HG02981 (cell line): ENCODE results near the gene CADM2.

Experiments used
- ATAC-seq: cut with Tn5 transposase; IDR thresholded peaks from one replicate; pipeline ENCODE4 v1.9.1; 2021; ENCODE audit warnings: mild to moderate bottlenecking, moderate library complexity; ENCODE audit not compliant: unreplicated experiment

CADM2 gene

DNA sequence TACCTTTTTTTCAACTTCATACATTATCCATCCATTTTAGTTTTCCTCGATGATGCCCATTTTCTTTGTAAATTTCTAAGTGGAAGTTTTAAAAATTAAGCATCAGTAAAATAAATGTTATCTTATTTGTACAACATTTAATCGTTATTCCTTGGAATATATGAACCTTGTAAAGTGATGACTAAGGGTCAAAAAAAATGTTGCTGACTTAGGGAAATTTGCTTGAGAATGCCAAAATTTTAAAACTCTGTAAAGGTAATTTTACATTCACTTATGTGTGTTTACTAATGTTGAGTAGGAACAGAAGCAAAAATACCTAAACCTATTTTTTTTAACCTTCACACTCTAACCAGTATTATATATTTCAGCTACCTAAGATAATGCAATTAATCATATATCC, 1115.0 kb downstream of the CADM2 start:
- ATAC-seq, result no peak

DNA sequence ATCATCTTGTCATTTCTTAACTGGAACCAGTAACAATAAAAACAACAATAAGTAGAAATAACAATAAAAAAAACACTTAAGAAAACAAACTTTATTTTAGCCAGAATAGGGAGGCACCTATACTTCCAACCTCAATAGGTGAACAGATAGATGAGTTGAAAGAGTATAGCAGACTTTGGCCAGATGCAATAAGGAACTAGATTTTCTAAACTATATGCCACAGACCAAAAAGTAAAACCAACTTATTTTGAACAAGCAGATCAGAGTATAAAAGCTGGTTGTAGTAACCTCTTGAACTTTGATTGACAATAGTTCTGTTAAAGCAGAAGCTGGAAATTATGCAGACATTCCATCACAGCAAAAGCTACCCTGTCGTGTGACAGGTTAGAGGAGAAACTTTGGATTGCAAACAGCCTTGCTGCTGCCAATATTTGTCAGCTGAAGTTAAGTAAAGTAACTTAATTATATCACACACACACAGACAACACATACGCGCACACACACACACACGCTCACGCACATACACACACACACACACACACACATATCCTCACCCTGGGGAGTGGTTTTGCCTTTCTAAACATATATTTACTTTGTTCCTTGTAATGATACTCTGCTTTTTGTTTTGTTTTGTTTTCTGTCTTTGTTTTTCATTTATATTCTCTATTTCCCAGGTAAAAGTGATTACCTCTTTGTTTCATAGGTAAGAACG, 1128.5 kb downstream of the CADM2 start:
- no peak for ATAC-seq

DNA sequence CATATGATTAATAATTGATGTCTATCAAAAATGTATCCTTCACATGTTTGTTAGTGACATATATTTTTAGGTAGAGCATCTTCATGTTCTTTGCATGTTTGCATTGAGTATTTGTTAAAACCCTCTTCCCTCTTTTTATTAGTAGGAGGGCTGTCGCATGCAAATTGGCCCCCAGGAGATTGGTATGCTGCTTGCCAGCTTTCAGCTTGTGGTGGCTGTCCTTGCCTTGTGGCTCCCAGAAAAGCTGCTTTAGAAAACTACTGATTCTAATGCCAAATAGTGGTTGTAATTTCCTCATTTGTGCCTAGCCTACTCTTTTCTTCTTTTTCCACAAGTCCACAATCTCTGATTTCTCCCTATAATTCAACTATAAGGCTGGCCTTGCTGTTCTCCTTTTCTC, 1145.4 kb downstream of the CADM2 start:
- ATAC-seq, result no peak

DNA sequence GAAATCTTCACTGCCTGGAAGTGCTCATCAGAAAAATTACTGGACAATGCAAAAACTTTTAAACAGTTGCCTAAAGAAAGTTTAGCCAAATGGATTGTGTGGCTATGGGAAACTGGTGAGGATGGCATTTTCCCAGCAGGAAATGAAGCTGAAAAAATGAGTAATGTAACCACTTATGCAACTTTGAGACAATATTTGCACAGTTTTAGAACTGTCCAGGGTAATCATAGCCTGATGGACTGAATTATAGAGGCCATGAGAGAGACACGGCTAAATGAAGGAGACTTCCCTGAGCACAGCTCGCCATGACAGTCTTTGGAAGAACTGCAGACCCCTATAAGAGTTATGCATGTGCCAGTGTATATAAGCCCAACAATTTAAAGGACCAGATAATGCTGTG, 1150.6 kb downstream of the CADM2 start:
- ATAC-seq, result no peak
